Activated CD4-positive, alpha-beta T cell treated with anti-CD3 and anti-CD28 coated beads for 36 hours (primary cell): Measurements from ENCODE around the gene ARHGEF12. TPM values are rescaled to one million over a fixed set of nuclear protein-coding genes. Genes with fewer than 3 reads are reported as not detected.
A peak's percentile ranks its signal among the peaks of the same experiment; 100 is the strongest.
"Not testable (repeated sequence)": the region's sequence is repeated elsewhere in the genome, so short reads cannot be mapped to it uniquely, and the experiment has no call there.

Experiments
- ATAC-seq: fragments of 200-7000 bp; cut with Tn5 transposase; one replicate; pipeline ENCODE4 v1.10.0; 2021; ENCODE audit warnings: mild to moderate bottlenecking, moderate library complexity
- CTCF ChIA-PET: fragments of 350-600 bp; sonication (Branson Sonifier 250); formaldehyde crosslinking; loops from one replicate; lab custom pipeline; 2021; ENCODE audit warnings: antibody characterized with exemption; lab: Charles Lee
- POLR2A ChIA-PET: fragments of 350-600 bp; sonication (Branson Sonifier 250); formaldehyde crosslinking; loops from one replicate; lab custom pipeline; 2021; ENCODE audit warnings: antibody characterized with exemption, inconsistent platforms; lab: Charles Lee
- DNase-seq: peaks from one replicate; pipeline ENCODE4 v3.0.0-alpha.2; 2020
- H3K27ac Mint-ChIP-seq: one replicate; pipeline ENCODE4 v1.8.0; 2021; ENCODE audit warnings: mixed read lengths
- H3K27me3 Mint-ChIP-seq: one replicate; pipeline ENCODE4 v1.8.0; 2021; ENCODE audit warnings: mixed read lengths
- H3K36me3 Mint-ChIP-seq: one replicate; pipeline ENCODE4 v1.8.0; 2021; ENCODE audit warnings: low read depth, mixed read lengths
- H3K4me1 Mint-ChIP-seq: one replicate; pipeline ENCODE4 v1.8.0; 2021; ENCODE audit warnings: mixed read lengths
- H3K4me3 Mint-ChIP-seq: one replicate; pipeline ENCODE4 v1.8.0; 2021; ENCODE audit warnings: mild to moderate bottlenecking, moderate library complexity, mixed read lengths
- H3K9me3 Mint-ChIP-seq: one replicate; pipeline ENCODE4 v1.8.0; 2021; ENCODE audit warnings: low read depth, mixed read lengths
- intact Hi-C, 2 experiments: fragments of 100-400 bp; cut with DNase I in 1 of 2; cut with micrococcal nuclease in 1 of 2; formaldehyde crosslinking; loops; one replicate each; pipeline versions ENCODE4 v1.14.2 to v1.15.1; 2022 to 2024; cut with DNase I, micrococcal nuclease
- total RNA-seq, 2 experiments: library from RNA; stranded (reverse); gene quantifications; one replicate each; pipeline ENCODE4 v1.2.3, GENCODE V29; 2021

The ARHGEF12 gene
- total RNA-seq, 2 experiments from 2014 or later, result 14.3 to 14.5 TPM

- ChIA-PET CTCF (interaction anchor here (0.9 to 1.3 kb wide), 3 partner anchors 9 to 450 kb away, joined by 3 to 6 read pairs (median 4); no protein-coding TSS in a partner anchor), POLR2A (no interaction called here)
- Mint-ChIP-seq H3K4me1 (no peaks in the 10 kb centered on the region), H3K4me3 (no peak overlapping the region), H3K27ac (no peak overlapping the region), H3K9me3 (no peaks in the 10 kb centered on the region), H3K27me3 (peaks cover 36% of the 10 kb centered on the region), H3K36me3 (no peaks in the 10 kb centered on the region)
- DNase-seq (no peak), ATAC-seq (no peak)
- intact Hi-C loops, result no loop called here
Observed at GRCh38 chr11:120501440-120501839, 165.2 kb downstream of the ARHGEF12 start.

DNA sequence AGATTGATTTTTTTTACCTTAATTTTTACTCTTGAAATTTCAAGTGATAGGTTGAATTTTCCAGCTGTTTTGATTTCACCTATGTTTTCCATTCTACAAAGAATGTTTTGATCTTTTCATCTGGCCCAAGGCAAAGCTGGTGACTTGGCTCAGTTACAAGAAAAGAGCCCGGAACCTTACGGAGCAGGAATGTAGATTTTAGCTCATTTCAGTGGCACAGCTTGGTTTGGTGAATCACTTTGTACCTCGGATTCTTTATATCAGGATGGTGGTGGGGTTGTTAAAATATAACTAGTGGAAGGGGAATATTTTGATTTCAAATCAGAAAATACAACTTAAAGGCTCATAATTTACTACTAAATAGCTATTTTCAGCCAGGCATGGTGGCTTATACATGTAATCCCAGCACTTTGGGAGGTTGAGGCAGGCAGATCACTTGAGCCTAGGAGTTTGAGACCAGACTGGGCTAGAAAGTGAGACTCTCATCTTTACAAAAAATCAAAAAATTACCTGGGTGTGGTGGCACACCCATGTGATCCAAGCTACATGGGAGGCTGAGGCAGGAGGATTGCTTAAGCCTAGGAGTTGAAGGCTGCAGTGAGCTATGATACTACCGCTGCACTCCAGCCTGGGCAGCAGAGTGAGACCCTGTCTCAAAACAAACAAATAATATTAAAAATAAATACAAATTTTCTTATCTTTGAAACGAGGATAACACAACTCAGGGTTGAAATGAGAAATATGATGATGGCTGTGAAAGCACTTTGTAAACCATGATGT is 166.0 kb downstream of the ARHGEF12 start:
- ChIA-PET POLR2A (no interaction called here), CTCF (interaction anchor here (0.7 to 1.3 kb wide), 7 partner anchors 8 to 450 kb away, joined by 3 to 6 read pairs (median 3); partner anchors contain the start of gene GRIK4)
- Mint-ChIP-seq H3K4me1 (no peaks in the 10 kb centered on the region), H3K9me3 (no peaks in the 10 kb centered on the region), H3K36me3 (no peaks in the 10 kb centered on the region), H3K4me3 (no peak overlapping the region), H3K27ac (no peak overlapping the region), H3K27me3 (peaks cover 41% of the 10 kb centered on the region)
- intact Hi-C loops, result no loop called here
- DNase-seq (no peak), ATAC-seq (no peak)

GRCh38 chr11:120503529-120503928 is 167.3 kb downstream of the ARHGEF12 start:
- H3K9me3 Mint-ChIP-seq, DNase-seq, intact Hi-C loops, H3K27ac Mint-ChIP-seq, ATAC-seq, H3K4me1 Mint-ChIP-seq, POLR2A ChIA-PET, H3K36me3 Mint-ChIP-seq, H3K4me3 Mint-ChIP-seq: not testable (repeated sequence)
- peaks cover 48% of the 10 kb centered on the region for H3K27me3 Mint-ChIP-seq
- CTCF ChIA-PET, result interaction anchor here (0.6 kb wide), 1 partner anchor 28 kb away, joined by 3 read pairs; no protein-coding TSS in a partner anchor

- peaks cover 62% of the 10 kb centered on the region for H3K27me3 Mint-ChIP-seq
Observed at GRCh38 chr11:120505801-120506425, 169.7 kb downstream of the ARHGEF12 start.

GRCh38 chr11:120509346-120510053 is 173.3 kb downstream of the ARHGEF12 start:
- ATAC-seq (no peak), DNase-seq (no peak)
- Mint-ChIP-seq H3K4me3 (no peak overlapping the region), H3K4me1 (peaks cover 2% of the 10 kb centered on the region), H3K27ac (no peak overlapping the region), H3K36me3 (no peaks in the 10 kb centered on the region), H3K27me3 (peaks cover 65% of the 10 kb centered on the region), H3K9me3 (no peaks in the 10 kb centered on the region)
- ChIA-PET POLR2A (no interaction called here), CTCF (interaction anchor here (0.7 to 1.9 kb wide), 4 partner anchors 12 to 176 kb away, joined by 3 to 9 read pairs (median 4); no protein-coding TSS in a partner anchor)
- intact Hi-C loops, result loop anchor here (2.0 to 5.0 kb wide), 4 partner anchors 55 to 443 kb away; no protein-coding TSS in a partner anchor

More at GRCh38 chr11:120505801-120506425, 169.7 kb downstream of the ARHGEF12 start:
- Mint-ChIP-seq H3K4me1 (peaks cover 1% of the 10 kb centered on the region), H3K4me3 (no peak overlapping the region), H3K27ac (no peak overlapping the region), H3K9me3 (no peaks in the 10 kb centered on the region), H3K36me3 (no peaks in the 10 kb centered on the region)
- ChIA-PET CTCF (interaction anchor here (1.4 kb wide), 1 partner anchor 64 kb away, joined by 5 read pairs; no protein-coding TSS in a partner anchor), POLR2A (no interaction called here)
- no peak for ATAC-seq
- intact Hi-C loops, result no loop called here
- no peak for DNase-seq

DNA sequence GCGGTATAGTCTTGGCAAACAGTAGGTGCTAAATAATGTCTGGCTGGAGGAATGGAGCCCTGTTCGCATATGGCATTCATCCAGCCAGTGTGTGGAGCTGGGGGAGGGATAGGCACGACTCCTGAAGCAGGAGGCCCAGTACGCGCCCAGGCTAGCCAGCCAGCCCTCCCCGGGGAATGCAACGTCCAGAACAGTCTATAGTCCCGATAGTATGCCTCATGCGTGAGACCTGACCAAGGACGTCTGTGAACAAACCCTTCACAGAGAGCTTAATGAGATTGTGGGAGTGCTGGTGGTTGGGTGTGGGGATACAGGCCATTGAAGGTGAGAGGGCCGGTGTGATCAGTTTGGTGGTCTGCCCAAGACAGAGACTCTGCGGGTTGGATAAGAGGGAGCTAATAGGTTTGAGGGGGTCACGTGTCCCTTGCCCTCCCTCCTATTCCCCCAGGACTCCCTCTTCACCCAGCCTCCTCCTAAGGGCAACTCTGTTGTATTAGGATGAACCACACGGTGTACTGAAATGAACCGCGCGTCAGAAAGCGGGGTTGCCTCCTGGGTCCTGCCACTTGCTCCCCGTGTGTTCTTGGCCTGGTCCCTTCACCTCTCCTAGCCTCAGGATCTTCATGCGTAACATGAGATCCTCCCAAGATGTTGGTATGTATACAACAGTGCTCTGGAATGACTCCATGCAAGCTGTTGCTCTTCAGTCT is 174.3 kb downstream of the ARHGEF12 start:
- POLR2A ChIA-PET, result no interaction called here
- Mint-ChIP-seq H3K9me3 (no peaks in the 10 kb centered on the region), H3K4me3 (no peak overlapping the region), H3K36me3 (no peaks in the 10 kb centered on the region), H3K4me1 (peaks cover 2% of the 10 kb centered on the region), H3K27ac (no peak overlapping the region), H3K27me3 (peaks cover 69% of the 10 kb centered on the region)
- CTCF ChIA-PET, result interaction anchor here (0.5 to 2.0 kb wide), 12 partner anchors 9 to 684 kb away, joined by 3 to 15 read pairs (median 4); no protein-coding TSS in a partner anchor
- DNase-seq, result no peak
- intact Hi-C loops, result loop anchor here (1.0 to 5.0 kb wide), 10 partner anchors 54 to 684 kb away; no protein-coding TSS in a partner anchor
- no peak for ATAC-seq

DNA sequence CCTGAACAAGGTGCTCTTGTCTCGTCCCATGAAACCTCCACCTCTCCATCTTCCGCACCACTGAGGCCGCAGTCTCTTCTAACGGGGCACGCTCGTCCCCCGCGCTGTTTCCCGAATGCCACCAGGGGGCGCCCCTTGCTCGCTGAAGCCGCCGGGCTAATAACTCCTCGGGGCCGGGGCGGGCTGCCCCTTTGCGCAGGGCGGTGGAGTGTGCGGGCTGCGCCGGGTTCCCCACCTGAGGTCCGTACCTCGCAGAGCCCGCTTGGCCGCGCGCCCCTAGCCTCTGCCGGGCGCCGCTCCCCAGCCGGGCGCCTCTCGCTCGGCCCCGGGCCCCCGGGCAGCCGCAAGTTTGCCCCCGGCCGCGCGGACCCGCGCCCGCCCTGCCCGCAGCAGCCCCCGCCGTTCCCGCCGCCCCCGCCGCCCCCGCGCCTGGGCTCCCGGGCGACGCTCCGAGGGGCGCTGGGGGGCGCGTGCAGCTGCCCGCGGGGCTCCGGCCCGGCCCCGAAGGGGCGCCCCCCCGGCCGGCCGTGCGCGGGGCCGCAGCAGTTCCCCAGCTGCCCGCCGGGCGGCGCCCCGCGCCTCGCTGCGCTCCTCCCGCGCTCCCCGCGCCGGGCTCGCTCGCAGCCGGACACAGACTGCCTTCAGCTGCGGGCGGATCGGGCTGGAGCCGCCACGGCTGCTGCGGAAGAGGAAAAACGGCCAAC is 175.1 kb downstream of the ARHGEF12 start, which contains the start of gene GRIK4:
Gene GRIK4 (plus strand): TSS at position 633 of the 704 bp plus-strand sequence. CDS start 148,571 bp downstream, outside the sequence.
- H3K27ac Mint-ChIP-seq, result no peak within 1 kb of the TSS
- no peaks in the 10 kb centered on the region for H3K36me3 Mint-ChIP-seq
- POLR2A ChIA-PET, result no interaction called here
- peaks cover 71% of the 10 kb centered on the region for H3K27me3 Mint-ChIP-seq
- ATAC-seq, result peak; percentile 95
- H3K9me3 Mint-ChIP-seq, result no peaks in the 10 kb centered on the region
- peaks cover 2% of the 10 kb centered on the region for H3K4me1 Mint-ChIP-seq
- H3K4me3 Mint-ChIP-seq, result no peak within 1 kb of the TSS
- CTCF ChIA-PET, result interaction anchor here (0.5 to 2.0 kb wide), 10 partner anchors 9 to 683 kb away, joined by 3 to 15 read pairs (median 4); no protein-coding TSS in a partner anchor
- peak; percentile 89 for DNase-seq
- intact Hi-C loops, result loop anchor here (1.0 to 5.0 kb wide), 10 partner anchors 54 to 683 kb away; no protein-coding TSS in a partner anchor

DNA sequence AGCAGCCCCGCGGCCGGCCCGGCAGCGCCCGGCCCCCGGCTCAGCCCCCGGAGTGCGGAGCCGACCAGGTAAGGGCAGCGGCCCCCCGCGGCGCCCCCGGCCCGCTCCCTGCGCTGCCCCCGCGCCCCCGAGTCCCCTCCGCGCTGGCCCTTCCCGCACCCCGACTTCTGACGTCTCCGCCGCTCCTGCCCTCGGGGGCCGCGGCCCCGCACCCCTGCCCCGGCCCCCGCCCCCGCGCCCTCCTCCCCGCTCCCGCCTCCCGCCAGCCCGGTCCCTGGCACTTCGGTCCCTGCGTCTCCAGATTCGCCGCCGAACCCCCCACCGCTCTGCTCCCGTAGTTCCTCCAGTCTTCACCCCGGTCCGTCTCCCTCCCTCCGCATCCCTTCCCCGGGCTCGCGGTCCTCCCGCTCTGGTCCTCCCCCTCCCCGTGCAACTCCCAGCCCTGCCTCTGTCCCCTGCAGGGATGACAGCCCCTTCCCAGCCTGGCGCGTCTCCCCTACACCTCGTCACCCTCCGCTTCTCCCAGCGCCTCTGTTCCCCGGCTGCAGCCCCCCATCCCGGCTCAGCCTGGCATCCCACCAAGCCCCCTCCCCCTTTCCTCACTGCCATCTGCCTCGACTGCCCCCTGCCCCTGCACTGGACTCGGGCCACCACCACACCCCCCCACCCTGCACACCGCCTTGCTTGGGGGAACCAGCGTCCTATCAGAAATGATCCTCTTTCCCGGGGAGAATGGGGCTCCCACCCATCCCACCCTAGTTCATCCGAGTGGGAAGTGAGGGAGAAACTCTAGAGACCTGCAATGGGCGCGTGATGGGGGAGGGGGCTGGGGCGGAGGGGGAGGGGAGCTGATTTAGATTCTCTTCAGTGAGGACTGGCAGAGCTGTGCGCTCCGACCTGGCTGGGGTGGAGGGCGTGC is 175.9 kb downstream of the ARHGEF12 start:
- DNase-seq, result no peak
- POLR2A ChIA-PET, result no interaction called here
- no peak for ATAC-seq
- Mint-ChIP-seq H3K36me3 (no peaks in the 10 kb centered on the region), H3K4me1 (peaks cover 2% of the 10 kb centered on the region), H3K27ac (no peak overlapping the region), H3K4me3 (no peak overlapping the region), H3K9me3 (no peaks in the 10 kb centered on the region), H3K27me3 (peaks cover 69% of the 10 kb centered on the region)
- intact Hi-C loops, result loop anchor here (1.0 to 5.0 kb wide), 10 partner anchors 53 to 682 kb away; no protein-coding TSS in a partner anchor
- CTCF ChIA-PET, result interaction anchor here (1.2 to 2.6 kb wide), 4 partner anchors 10 to 173 kb away, joined by 3 to 15 read pairs (median 5); no protein-coding TSS in a partner anchor

- peaks cover 74% of the 10 kb centered on the region for H3K27me3 Mint-ChIP-seq
- DNase-seq (no peak), ATAC-seq (no peak)
- CTCF ChIA-PET, result interaction anchor here (0.6 to 2.6 kb wide), 3 partner anchors 11 to 212 kb away, joined by 3 to 6 read pairs (median 4); no protein-coding TSS in a partner anchor
- no peaks in the 10 kb centered on the region for H3K9me3 Mint-ChIP-seq
- no peak overlapping the region for H3K27ac Mint-ChIP-seq
- no peaks in the 10 kb centered on the region for H3K36me3 Mint-ChIP-seq
- POLR2A ChIA-PET, result no interaction called here
- peaks cover 2% of the 10 kb centered on the region for H3K4me1 Mint-ChIP-seq
- no peak overlapping the region for H3K4me3 Mint-ChIP-seq
- intact Hi-C loops, result loop anchor here in 1 of 2 experiments (5.0 kb wide), 1 partner anchor 289 kb away; no protein-coding TSS in a partner anchor
Observed at GRCh38 chr11:120512739-120513435, 176.7 kb downstream of the ARHGEF12 start.
